Measurements from ENCODE around the gene KLF11. TPM values are rescaled to one million over a fixed set of nuclear protein-coding genes. Genes with fewer than 3 reads are reported as not detected.

Gene KLF11
- polyA plus RNA-seq, 1 of the 3 experiments (the other 2 are of a cell fraction) = 9.5 TPM

GRCh38 chr2:10052216-10052615, 8.9 kb downstream of the KLF11 start:
- Histone ChIP-seq H4K20me1 (ENCODE audit: insufficient read depth) (peaks cover 11% of the 10 kb centered on the region), H3K9me3 (no peaks in the 10 kb centered on the region), H3K27ac (ENCODE audit: low read depth in 2 of 2, low read length in 1 of 2) (no peak overlapping the region), H3K36me3 (replicated peaks in 1 of 2; ENCODE audit: control insufficient read depth in 1 of 2, insufficient read depth in 2 of 2, low read length in 1 of 2) (peaks cover 27 to 42% of the 10 kb centered on the region in 2 experiments), H3K4me3 (ENCODE audit: low read depth in 2 of 2, low read length in 1 of 2) (no peak overlapping the region), H3K4me2 (no peak overlapping the region), H3K27me3 (ENCODE audit: insufficient read depth) (no peaks in the 10 kb centered on the region), H3K79me2 (ENCODE audit: insufficient read depth) (peaks cover 16% of the 10 kb centered on the region; the same call in 1 of the 2 replicates), H3K9me2 (no peaks in the 10 kb centered on the region), H3K9ac (no peak overlapping the region), H3F3A (replicated peaks; ENCODE audit: insufficient read depth) (no peaks in the 10 kb centered on the region), H2AFZ (ENCODE audit: low read depth) (no peak overlapping the region), H3K4me1 (ENCODE audit: control insufficient read depth in 1 of 2, insufficient read depth in 2 of 2, low read depth in 1 of 2, low read length in 1 of 2) (peaks cover 0 to 17% of the 10 kb centered on the region in 2 experiments; a peak in 1 of 4 replicates)
- WGBS (ENCODE audit: low lambda C conversion rate) = 95% methylated on average over 16 of the region's 16 CpGs
- ChIA-PET CTCF (interaction anchor here (1.0 to 13.0 kb wide), 8 partner anchors 9 to 383 kb away, joined by 3 to 357 read pairs (median 18); no protein-coding TSS in a partner anchor), POLR2A (interaction anchor here (0.8 kb wide), 1 partner anchor 209 kb away, joined by 3 read pairs; the partner anchor contains the start of gene TAF1B)
- DNase-seq = no peak
- no peak for TF ChIP-seq FOXM1 (IDR thresholded peaks at IDR 0.05; ENCODE audit: low read depth)

DNA sequence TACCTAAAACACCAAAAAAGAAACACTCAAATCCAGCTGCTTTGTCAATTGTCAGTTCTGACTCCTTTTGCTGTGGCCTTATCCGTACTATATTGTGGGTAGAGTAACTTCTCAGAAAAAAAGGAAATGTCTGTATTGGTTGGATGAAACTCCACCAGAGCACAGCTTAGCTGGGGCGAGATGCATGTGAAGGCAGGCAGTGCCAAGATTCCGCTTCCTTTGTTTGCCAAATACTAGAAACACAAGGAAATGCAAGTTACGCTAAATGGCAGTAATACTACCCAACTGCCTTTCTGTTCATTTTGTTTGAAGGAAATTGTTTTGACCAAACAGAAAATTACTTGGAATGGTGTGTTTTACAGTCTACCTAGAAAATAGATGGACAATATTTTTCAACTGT, 10.0 kb downstream of the KLF11 start:
- peaks cover 4% of the 10 kb centered on the region for H4K20me1 ChIP-seq (ENCODE audit: insufficient read depth)
- peaks cover 27 to 33% of the 10 kb centered on the region in 2 experiments for H3K36me3 ChIP-seq (replicated peaks in 1 of 2; ENCODE audit: control insufficient read depth in 1 of 2, insufficient read depth in 2 of 2, low read length in 1 of 2)
- H3K9me2 ChIP-seq = no peaks in the 10 kb centered on the region
- peaks cover 16% of the 10 kb centered on the region; the same call in 1 of the 2 replicates for H3K79me2 ChIP-seq (ENCODE audit: insufficient read depth)
- TF ChIP-seq MXI1 (IDR thresholded peaks at IDR 0.05; ENCODE audit: low read depth, low read length) (no peak), RXRA (IDR thresholded peaks at IDR 0.05; ENCODE audit: borderline replicate concordance, low read depth) (no peak), TCF12 (IDR thresholded peaks at IDR 0.05) (no peak), MAX (IDR thresholded peaks at IDR 0.05; ENCODE audit: low read depth) (no peak), ELF1 (IDR thresholded peaks at IDR 0.05) (no peak), JUND (IDR thresholded peaks at IDR 0.05) (no peak)
- TF ChIP-seq, protein P1, sequence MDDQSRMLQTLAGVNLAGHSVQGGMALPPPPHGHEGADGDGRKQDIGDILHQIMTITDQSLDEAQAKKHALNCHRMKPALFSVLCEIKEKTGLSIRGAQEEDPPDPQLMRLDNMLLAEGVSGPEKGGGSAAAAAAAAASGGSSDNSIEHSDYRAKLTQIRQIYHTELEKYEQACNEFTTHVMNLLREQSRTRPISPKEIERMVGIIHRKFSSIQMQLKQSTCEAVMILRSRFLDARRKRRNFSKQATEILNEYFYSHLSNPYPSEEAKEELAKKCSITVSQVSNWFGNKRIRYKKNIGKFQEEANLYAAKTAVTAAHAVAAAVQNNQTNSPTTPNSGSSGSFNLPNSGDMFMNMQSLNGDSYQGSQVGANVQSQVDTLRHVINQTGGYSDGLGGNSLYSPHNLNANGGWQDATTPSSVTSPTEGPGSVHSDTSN (IDR thresholded peaks at IDR 0.05) = no peak
- H3K9me3 ChIP-seq = no peaks in the 10 kb centered on the region
- no peak overlapping the region for H3K9ac ChIP-seq
- H3K4me1 ChIP-seq (ENCODE audit: control insufficient read depth in 1 of 2, insufficient read depth in 2 of 2, low read depth in 1 of 2, low read length in 1 of 2) = peaks cover 0 to 18% of the 10 kb centered on the region in 2 experiments; a peak in 1 of 4 replicates
- no peak overlapping the region for H3K27ac ChIP-seq (ENCODE audit: low read depth in 2 of 2, low read length in 1 of 2)
- no peaks in the 10 kb centered on the region for H3K27me3 ChIP-seq (ENCODE audit: insufficient read depth)
- POLR2A ChIA-PET = no interaction called here
- DNase-seq = no peak
- no peak overlapping the region for H3K4me3 ChIP-seq (ENCODE audit: low read depth in 2 of 2, low read length in 1 of 2)
- H2AFZ ChIP-seq (ENCODE audit: low read depth) = no peak overlapping the region
- 96% methylated on average over 4 of the region's 4 CpGs for WGBS (ENCODE audit: low lambda C conversion rate)
- no peak overlapping the region for H3K4me2 ChIP-seq
- no peaks in the 10 kb centered on the region for H3F3A ChIP-seq (replicated peaks; ENCODE audit: insufficient read depth)
- CTCF ChIA-PET = interaction anchor here (2.4 to 13.0 kb wide), 5 partner anchors 19 to 253 kb away, joined by 13 to 357 read pairs (median 185); no protein-coding TSS in a partner anchor

DNA sequence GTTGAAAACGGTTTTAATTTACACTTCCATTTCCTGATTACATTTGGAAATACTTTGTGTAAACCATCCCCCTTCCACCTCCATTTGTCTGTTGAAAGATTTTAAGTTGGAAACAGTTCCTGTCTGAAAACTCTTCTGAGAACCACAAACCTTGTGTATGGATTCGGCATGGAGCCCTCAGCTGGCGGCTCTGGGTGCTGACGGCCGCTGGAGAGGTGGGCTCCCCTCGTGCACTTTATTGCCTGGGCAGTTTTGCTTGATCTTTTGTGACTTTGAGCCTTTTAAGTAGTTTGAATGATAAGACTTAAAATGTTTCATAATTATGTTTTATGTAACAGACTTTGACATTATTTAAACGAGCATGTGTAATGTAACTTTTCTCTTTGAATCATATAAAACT, 11.1 kb downstream of the KLF11 start:
- TF ChIP-seq RAD21 (IDR thresholded peaks at IDR 0.05; ENCODE audit: low read length) = no peak
- TF ChIP-seq CTCF (IDR thresholded peaks at IDR 0.05) = peak; percentile 16; the same call in 1 of the 2 replicates
- TF ChIP-seq, protein P2, sequence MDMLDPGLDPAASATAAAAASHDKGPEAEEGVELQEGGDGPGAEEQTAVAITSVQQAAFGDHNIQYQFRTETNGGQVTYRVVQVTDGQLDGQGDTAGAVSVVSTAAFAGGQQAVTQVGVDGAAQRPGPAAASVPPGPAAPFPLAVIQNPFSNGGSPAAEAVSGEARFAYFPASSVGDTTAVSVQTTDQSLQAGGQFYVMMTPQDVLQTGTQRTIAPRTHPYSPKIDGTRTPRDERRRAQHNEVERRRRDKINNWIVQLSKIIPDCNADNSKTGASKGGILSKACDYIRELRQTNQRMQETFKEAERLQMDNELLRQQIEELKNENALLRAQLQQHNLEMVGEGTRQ (IDR thresholded peaks at IDR 0.05; ENCODE audit: borderline replicate concordance, low read depth, low read length) = no peak
- no peak overlapping the region for H3K9ac ChIP-seq
- peaks cover 23 to 27% of the 10 kb centered on the region in 2 experiments for H3K36me3 ChIP-seq (replicated peaks in 1 of 2; ENCODE audit: control insufficient read depth in 1 of 2, insufficient read depth in 2 of 2, low read length in 1 of 2)
- peaks cover under 1% of the 10 kb centered on the region for H4K20me1 ChIP-seq (ENCODE audit: insufficient read depth)
- H3K4me1 ChIP-seq (ENCODE audit: control insufficient read depth in 1 of 2, insufficient read depth in 2 of 2, low read depth in 1 of 2, low read length in 1 of 2) = peaks cover 0 to 11% of the 10 kb centered on the region in 2 experiments; a peak in 1 of 4 replicates
- ChIA-PET POLR2A (no interaction called here), CTCF (interaction anchor here (0.6 to 13.0 kb wide), 6 partner anchors 15 to 383 kb away, joined by 3 to 357 read pairs (median 4); no protein-coding TSS in a partner anchor)
- H3K4me3 ChIP-seq (ENCODE audit: low read depth in 2 of 2, low read length in 1 of 2) = no peak overlapping the region
- no peak for DNase-seq
- no peaks in the 10 kb centered on the region for H3K9me2 ChIP-seq
- no peak overlapping the region for H3K4me2 ChIP-seq
- H3K79me2 ChIP-seq (ENCODE audit: insufficient read depth) = peaks cover 11% of the 10 kb centered on the region; the same call in 1 of the 2 replicates
- no peaks in the 10 kb centered on the region for H3F3A ChIP-seq (replicated peaks; ENCODE audit: insufficient read depth)
- H2AFZ ChIP-seq (ENCODE audit: low read depth) = no peak overlapping the region
- WGBS (ENCODE audit: low lambda C conversion rate) = 84% methylated on average over 7 of the region's 7 CpGs
- no peaks in the 10 kb centered on the region for H3K9me3 ChIP-seq
- no peak overlapping the region for H3K27ac ChIP-seq (ENCODE audit: low read depth in 2 of 2, low read length in 1 of 2)
- no peaks in the 10 kb centered on the region for H3K27me3 ChIP-seq (ENCODE audit: insufficient read depth)
